Measurements from ENCODE around the gene CFAP43.

DNA sequence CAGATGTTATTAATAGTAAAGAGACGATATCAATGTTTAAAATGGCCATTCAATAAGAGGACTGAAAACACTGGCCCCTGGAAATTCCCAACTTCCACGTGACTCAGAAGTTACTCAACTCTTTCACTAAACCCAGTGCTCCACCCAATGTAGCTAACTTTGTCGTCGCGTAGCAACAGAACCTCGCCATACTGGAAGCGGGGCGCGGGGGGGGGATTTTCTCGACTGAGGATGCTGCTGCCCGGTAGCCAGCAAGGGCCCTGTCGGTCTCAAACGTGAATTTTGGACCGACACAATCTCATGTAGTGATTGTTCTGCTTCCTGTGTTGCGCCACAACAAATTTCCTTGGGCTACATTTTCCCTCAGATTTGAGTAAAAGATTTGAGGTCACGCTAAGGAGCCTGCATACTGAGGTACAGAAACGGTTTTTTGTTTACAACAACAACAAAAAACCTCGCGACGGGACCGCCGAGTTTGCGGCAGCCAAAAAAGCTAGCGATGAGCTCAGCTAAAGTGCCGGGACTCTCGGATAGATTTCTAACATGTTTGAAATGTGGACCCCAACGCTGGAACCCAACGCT is 111.2 kb downstream of the CFAP43 start:
- TF ChIP-seq, protein P1, sequence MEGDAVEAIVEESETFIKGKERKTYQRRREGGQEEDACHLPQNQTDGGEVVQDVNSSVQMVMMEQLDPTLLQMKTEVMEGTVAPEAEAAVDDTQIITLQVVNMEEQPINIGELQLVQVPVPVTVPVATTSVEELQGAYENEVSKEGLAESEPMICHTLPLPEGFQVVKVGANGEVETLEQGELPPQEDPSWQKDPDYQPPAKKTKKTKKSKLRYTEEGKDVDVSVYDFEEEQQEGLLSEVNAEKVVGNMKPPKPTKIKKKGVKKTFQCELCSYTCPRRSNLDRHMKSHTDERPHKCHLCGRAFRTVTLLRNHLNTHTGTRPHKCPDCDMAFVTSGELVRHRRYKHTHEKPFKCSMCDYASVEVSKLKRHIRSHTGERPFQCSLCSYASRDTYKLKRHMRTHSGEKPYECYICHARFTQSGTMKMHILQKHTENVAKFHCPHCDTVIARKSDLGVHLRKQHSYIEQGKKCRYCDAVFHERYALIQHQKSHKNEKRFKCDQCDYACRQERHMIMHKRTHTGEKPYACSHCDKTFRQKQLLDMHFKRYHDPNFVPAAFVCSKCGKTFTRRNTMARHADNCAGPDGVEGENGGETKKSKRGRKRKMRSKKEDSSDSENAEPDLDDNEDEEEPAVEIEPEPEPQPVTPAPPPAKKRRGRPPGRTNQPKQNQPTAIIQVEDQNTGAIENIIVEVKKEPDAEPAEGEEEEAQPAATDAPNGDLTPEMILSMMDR (conservative IDR thresholded peaks at IDR 0.05; ENCODE audit: low read depth, low read length) = no peak
- TF ChIP-seq EZH2phosphoT487 (IDR thresholded peaks at IDR 0.05; ENCODE audit: borderline replicate concordance, low read length) = no peak
- TF ChIP-seq EZH2 (IDR thresholded peaks at IDR 0.05; ENCODE audit: low read length, unreplicated experiment) = no peak

Data from PC-3 (cell line).